HCT116 (cell line): Measurements from ENCODE around the gene TYRO3. TPM values are rescaled to one million over a fixed set of nuclear protein-coding genes. Genes with fewer than 3 reads are reported as not detected.

ENCODE experiments used
- ATAC-seq: fragments of 200-7000 bp; cut with Tn5 transposase; 2 replicates; pipeline ENCODE4 v1.9.1; 2020; ENCODE audit warnings: mild to moderate bottlenecking, moderate library complexity
- BruUV-seq: library from RNA; stranded (reverse); fragments of 400-500 nt; replicated peaks from 2 replicates; lab custom pipeline; 2021; lab: Mats Ljungman, UMichigan
- CTCF ChIA-PET: fragments of 300-600 bp; sonication (Branson Sonifier 250); formaldehyde crosslinking; loops from one replicate; lab custom pipeline; 2021; ENCODE audit warnings: antibody characterized with exemption; lab: Charles Lee
- POLR2A ChIA-PET: fragments of 300-600, 350-600 bp; sonication (Branson Sonifier 250); formaldehyde crosslinking; loops from one replicate; lab custom pipeline; 2021; ENCODE audit warnings: antibody characterized with exemption; lab: Charles Lee
- RAD21 ChIA-PET, 2 experiments: fragments of 300-600 bp; sonication (Branson Sonifier 250); formaldehyde crosslinking; loops; one replicate each; lab custom pipeline; 2023; ENCODE audit warnings: low total read pairs in 2 of 2; ENCODE audit not compliant: uncharacterized antibody in 2 of 2, unreplicated experiment in 2 of 2, low non-redundant PET in 1 of 2; lab: Charles Lee
- DNase-seq: peaks from one replicate; pipeline ENCODE4 v3.0.0-alpha.2; 2010; ENCODE audit warnings: low read depth, low spot score
- H2AFZ ChIP-seq: fragments of 200-600 bp; shearing (Covaris generic), sonication (generic); 2 replicates; pipeline ENCODE4 v1.6.1; 2017; ENCODE audit warnings: low read depth, mixed run types, mixed read lengths, antibody characterized with exemption, low read length; ENCODE audit not compliant: poor library complexity, severe bottlenecking
- H3K27ac ChIP-seq: 2 replicates; pipeline ENCODE4 v1.5.1; 2012; ENCODE audit warnings: low read depth, low read length
- H3K27me3 ChIP-seq: fragments of 200-600 bp; sonication (generic); 2 replicates; pipeline ENCODE4 v1.6.1; 2016; ENCODE audit warnings: mixed run types, low read length, mixed read lengths; ENCODE audit not compliant: insufficient read depth
- H3K36me3 ChIP-seq, 2 experiments: fragments of 200-500 bp in 1 of 2; fragments of 200-600 bp in 1 of 2; sonication (Bioruptor generic) in 1 of 2; sonication (generic) in 1 of 2; 2 replicates each; pipeline versions ENCODE4 v1.5.1 to v1.6.1; 2014 to 2016; ENCODE audit warnings: low read length in 2 of 2, inconsistent platforms in 1 of 2, mixed read lengths in 1 of 2, mixed run types in 1 of 2; ENCODE audit not compliant: insufficient read depth in 2 of 2, control insufficient read depth in 1 of 2
- H3K4me1 ChIP-seq, 2 experiments: fragments of 200-600 bp in 1 of 2; sonication (generic) in 1 of 2; 2 replicates each; pipeline versions ENCODE4 v1.5.1 to v1.6.1; 2012 to 2017; ENCODE audit warnings: low read length in 2 of 2, inconsistent platforms in 1 of 2, mild to moderate bottlenecking in 1 of 2, mixed read lengths in 1 of 2, mixed run types in 1 of 2, moderate library complexity in 1 of 2; ENCODE audit not compliant: insufficient read depth in 2 of 2, control insufficient read depth in 1 of 2
- H3K4me2 ChIP-seq: fragments of 200-600 bp; sonication (generic); 2 replicates; pipeline ENCODE4 v1.6.1; 2017; ENCODE audit warnings: mixed run types, low read length, mixed read lengths
- H3K4me3 ChIP-seq, 2 experiments: fragments of 200-600 bp in 1 of 2; sonication (generic) in 1 of 2; replicated peaks in 1 of 2; 2 replicates each; pipeline ENCODE4 v1.5.1; 2011 to 2016; ENCODE audit warnings: low read length in 2 of 2, control low read depth in 1 of 2, low read depth in 1 of 2, mild to moderate bottlenecking in 1 of 2, mixed read lengths in 1 of 2, mixed run types in 1 of 2
- H3K79me2 ChIP-seq: fragments of 200-600 bp; sonication (generic); 2 replicates; pipeline ENCODE4 v1.6.1; 2017; ENCODE audit warnings: mild to moderate bottlenecking, mixed run types, low read length, moderate library complexity, mixed read lengths; ENCODE audit not compliant: insufficient read depth
- H3K9ac ChIP-seq: fragments of 200-600 bp; sonication (generic); 2 replicates; pipeline ENCODE4 v1.6.1; 2016; ENCODE audit warnings: low read length, mixed read lengths
- H3K9me2 ChIP-seq: fragments of 200-600 bp; sonication (generic), shearing (Covaris generic); 2 replicates; pipeline ENCODE4 v1.6.1; 2017; ENCODE audit warnings: mixed run types, mild to moderate bottlenecking, moderate library complexity; ENCODE audit not compliant: insufficient read depth
- H3K9me3 ChIP-seq, 2 experiments: fragments of 200-500 bp in 1 of 2; fragments of 200-600 bp in 1 of 2; sonication (Bioruptor generic) in 1 of 2; sonication (generic) in 1 of 2; 2 replicates each; pipeline ENCODE4 v1.6.1; 2014 to 2017; ENCODE audit warnings: low read length in 2 of 2, mixed read lengths in 2 of 2, inconsistent platforms in 1 of 2, low read depth in 1 of 2, mild to moderate bottlenecking in 1 of 2, mixed run types in 1 of 2, moderate library complexity in 1 of 2; ENCODE audit not compliant: control insufficient read depth in 1 of 2, insufficient read depth in 1 of 2
- H4K20me1 ChIP-seq: fragments of 200-600 bp; sonication (generic), shearing (Covaris generic); 2 replicates; pipeline ENCODE4 v1.6.1; 2017; ENCODE audit warnings: mixed run types, mild to moderate bottlenecking, moderate library complexity; ENCODE audit not compliant: insufficient read depth
- CBX3 ChIP-seq: IDR thresholded peaks from 2 replicates; pipeline ENCODE4 v1.6.1; 2012; ENCODE audit warnings: low read depth
- CEBPB ChIP-seq: IDR thresholded peaks from 2 replicates; pipeline ENCODE4 v1.6.1; 2012; ENCODE audit warnings: low read depth
- CTCF ChIP-seq, 3 experiments: fragments of 200-600 bp in 1 of 3; sonication (generic) in 1 of 3; IDR thresholded peaks in 2 of 3; conservative IDR thresholded peaks in 1 of 3; 2 replicates each; pipeline ENCODE4 v1.5.1; 2012 to 2017; ENCODE audit warnings: low read depth in 2 of 3, low read length in 2 of 3, antibody characterized with exemption in 1 of 3, borderline replicate concordance in 1 of 3, control low read depth in 1 of 3, mild to moderate bottlenecking in 1 of 3, mixed read lengths in 1 of 3, mixed run types in 1 of 3, moderate library complexity in 1 of 3; ENCODE audit not compliant: insufficient read depth in 1 of 3
- EGR1 ChIP-seq: IDR thresholded peaks from 2 replicates; pipeline ENCODE4 v1.6.1; 2012; ENCODE audit warnings: low read depth
- EZH2 ChIP-seq: fragments of 200-600 bp; sonication (generic); IDR thresholded peaks from 2 replicates; pipeline ENCODE4 v1.6.1; 2017; ENCODE audit warnings: antibody characterized with exemption, mixed run types
- EZH2phosphoT487 ChIP-seq: fragments of 200-600 bp; IDR thresholded peaks from 2 replicates; pipeline ENCODE4 v1.6.1; 2018; ENCODE audit warnings: antibody characterized with exemption, borderline replicate concordance
- FOSL1 ChIP-seq: IDR thresholded peaks from 2 replicates; pipeline ENCODE4 v1.6.1; 2012; ENCODE audit warnings: low read depth
- JUND ChIP-seq: IDR thresholded peaks from 2 replicates; pipeline ENCODE4 v1.6.1; 2012
- POLR2A ChIP-seq: IDR thresholded peaks from 2 replicates; pipeline ENCODE4 v1.7.0; 2011; ENCODE audit warnings: borderline replicate concordance; ENCODE audit not compliant: insufficient read depth, insufficient read length; ENCODE audit errors: extremely low read depth
- RAD21 ChIP-seq: IDR thresholded peaks from 2 replicates; pipeline ENCODE4 v1.6.1; 2012; ENCODE audit warnings: low read depth, mild to moderate bottlenecking
- REST ChIP-seq: IDR thresholded peaks from 2 replicates; pipeline ENCODE4 v1.6.1; 2012; ENCODE audit warnings: low read depth
- SIN3A ChIP-seq: IDR thresholded peaks from 2 replicates; pipeline ENCODE4 v1.6.1; 2012; ENCODE audit warnings: low read depth
- SP1 ChIP-seq: IDR thresholded peaks from 2 replicates; pipeline ENCODE4 v1.6.1; 2012; ENCODE audit warnings: low read depth
- YY1 ChIP-seq: IDR thresholded peaks from 2 replicates; pipeline ENCODE4 v1.6.1; 2011; ENCODE audit warnings: low read length, low read depth, moderate library complexity, mild to moderate bottlenecking; ENCODE audit not compliant: insufficient replicate concordance; ENCODE audit errors: extremely low read depth
- ZBTB33 ChIP-seq: IDR thresholded peaks from 2 replicates; pipeline ENCODE4 v1.6.1; 2011; ENCODE audit warnings: mild to moderate bottlenecking, low read length, moderate library complexity; ENCODE audit not compliant: insufficient replicate concordance; ENCODE audit errors: extremely low read depth
- ZFX ChIP-seq: fragments of 450-650 bp; IDR thresholded peaks from 2 replicates; pipeline ENCODE4 v1.6.1; 2017
- intact Hi-C: fragments of 100-400 bp; cut with micrococcal nuclease; formaldehyde crosslinking; loops from 2 replicates; pipeline ENCODE4 v1.10.0; 2022
- total RNA-seq: library from RNA; stranded (reverse); gene quantifications from one replicate; pipeline ENCODE4 v1.2.1, GENCODE V29; 2021; ENCODE audit not compliant: unreplicated experiment

The TYRO3 gene
- total RNA-seq, 1 experiment from 2014 or later = 34.6 TPM

- no peak for TF ChIP-seq CTCF (IDR thresholded peaks at IDR 0.05 in 2 of 3, conservative IDR thresholded peaks at IDR 0.05 in 1 of 3; ENCODE audit: borderline replicate concordance in 1 of 3, insufficient read depth in 1 of 3, low read depth in 2 of 3, low read length in 2 of 3)
- TF ChIP-seq, all 23 proteins: peak for 0
Measured at GRCh38 chr15:41570764-41571163, 11.8 kb downstream of the TYRO3 start (continued).

- intact Hi-C loops = no loop called here
- H3K79me2 ChIP-seq = no peaks in the 10 kb centered on the region
- ChIA-PET RAD21 (no interaction called here), CTCF (no interaction called here), POLR2A (no interaction called here)
- peaks cover 12 to 13% of the 10 kb centered on the region in 2 experiments; a peak in 1 of 4 replicates for H3K36me3 ChIP-seq
- no peaks in the 10 kb centered on the region for H4K20me1 ChIP-seq
- H3K4me1 ChIP-seq = no peaks in the 10 kb centered on the region
- TF ChIP-seq REST (no peak), EGR1 (no peak), SP1 (no peak), EZH2phosphoT487 (no peak), EZH2 (no peak), SIN3A (no peak), ZFX (no peak), CBX3 (no peak), CEBPB (no peak), ZBTB33 (no peak), POLR2A (no peak), RAD21 (no peak), YY1 (no peak), FOSL1 (no peak), JUND (no peak)
- ATAC-seq (no peak), DNase-seq (no peak)
- no TSS peak for BruUV-seq
- no peak overlapping the region for H2AFZ ChIP-seq
- no peak overlapping the region for H3K4me3 ChIP-seq
- no peak overlapping the region for H3K9ac ChIP-seq
- no peaks in the 10 kb centered on the region for H3K27me3 ChIP-seq
- no peaks in the 10 kb centered on the region for H3K9me2 ChIP-seq
- H3K27ac ChIP-seq = no peak overlapping the region
- no peaks in the 10 kb centered on the region for H3K9me3 ChIP-seq
- H3K4me2 ChIP-seq = no peak overlapping the region
Measured at GRCh38 chr15:41571948-41572347, 12.9 kb downstream of the TYRO3 start.
